Mesendoderm (in vitro differentiated cells): ENCODE results near the gene TOP2B.

Experiments
- DNase-seq: peaks from one replicate; pipeline ENCODE4 v3.0.0; 2013
- H2AK5ac ChIP-seq: 2 replicates; pipeline ENCODE4 v1.6.1; 2013; ENCODE audit warnings: low read length, inconsistent platforms
- H2BK120ac ChIP-seq: 2 replicates; pipeline ENCODE4 v1.6.1; 2013; ENCODE audit warnings: low read depth, mild to moderate bottlenecking, low read length, moderate library complexity, mixed read lengths
- H2BK15ac ChIP-seq: replicated peaks from 2 replicates; pipeline ENCODE4 v1.6.1; 2013; ENCODE audit warnings: low read depth, mild to moderate bottlenecking, moderate library complexity
- H2BK5ac ChIP-seq: 2 replicates; pipeline ENCODE4 v1.6.1; 2013; ENCODE audit warnings: low read length, inconsistent platforms
- H3K18ac ChIP-seq: 2 replicates; pipeline ENCODE4 v1.6.1; 2013; ENCODE audit warnings: mild to moderate bottlenecking, low read length, mixed read lengths
- H3K23ac ChIP-seq: one replicate; pipeline ENCODE4 v1.6.1; 2013; ENCODE audit warnings: low read length
- H3K27ac ChIP-seq: 2 replicates; pipeline ENCODE4 v1.5.1; 2013; ENCODE audit warnings: low read depth, mild to moderate bottlenecking, inconsistent platforms, low read length, moderate library complexity
- H3K27me3 ChIP-seq: 2 replicates; pipeline ENCODE4 v1.6.1; 2013; ENCODE audit warnings: low read length, control low read depth, mild to moderate bottlenecking, inconsistent platforms; ENCODE audit not compliant: insufficient read depth, poor library complexity
- H3K36me3 ChIP-seq: 2 replicates; pipeline ENCODE4 v1.6.1; 2013; ENCODE audit warnings: low read length, inconsistent platforms; ENCODE audit not compliant: control insufficient read depth, insufficient read depth
- H3K4ac ChIP-seq: one replicate; pipeline ENCODE4 v1.6.1; 2013; ENCODE audit warnings: low read depth, mild to moderate bottlenecking, low read length, moderate library complexity
- H3K4me1 ChIP-seq: 2 replicates; pipeline ENCODE4 v1.6.1; 2013; ENCODE audit warnings: low read depth, low read length, inconsistent platforms; ENCODE audit not compliant: control insufficient read depth
- H3K4me2 ChIP-seq: 2 replicates; pipeline ENCODE4 v1.6.1; 2013; ENCODE audit warnings: low read length
- H3K4me3 ChIP-seq: 2 replicates; pipeline ENCODE4 v1.5.1; 2013; ENCODE audit warnings: mild to moderate bottlenecking, low read length
- H3K56ac ChIP-seq: one replicate; pipeline ENCODE4 v1.6.1; 2013; ENCODE audit warnings: low read length
- H3K79me1 ChIP-seq: 2 replicates; pipeline ENCODE4 v1.6.1; 2013; ENCODE audit warnings: low read length, inconsistent platforms
- H3K79me2 ChIP-seq: 2 replicates; pipeline ENCODE4 v1.6.1; 2013; ENCODE audit warnings: mild to moderate bottlenecking, low read length; ENCODE audit not compliant: control insufficient read depth, insufficient read depth
- H3K9ac ChIP-seq: 2 replicates; pipeline ENCODE4 v1.6.1; 2013; ENCODE audit warnings: low read length, inconsistent platforms
- H4K5ac ChIP-seq: one replicate; pipeline ENCODE4 v1.6.1; 2013; ENCODE audit warnings: low read length
- H4K8ac ChIP-seq: one replicate; pipeline ENCODE4 v1.6.1; 2013; ENCODE audit warnings: low read depth, mild to moderate bottlenecking, control low read depth, low read length, moderate library complexity
- WGBS: extraction: QIAGEN DNeasy Blood & Tissue Kit; methylation state at CpG from one replicate; pipeline ENCODE4 v1.1.7; 2013; ENCODE audit warnings: low lambda C conversion rate, missing lambda C conversion rate; ENCODE audit not compliant: insufficient coverage; ENCODE audit errors: extremely low coverage; 5-methylcytosine and 5-hydroxymethylcytosine counted together

The TOP2B gene

DNA sequence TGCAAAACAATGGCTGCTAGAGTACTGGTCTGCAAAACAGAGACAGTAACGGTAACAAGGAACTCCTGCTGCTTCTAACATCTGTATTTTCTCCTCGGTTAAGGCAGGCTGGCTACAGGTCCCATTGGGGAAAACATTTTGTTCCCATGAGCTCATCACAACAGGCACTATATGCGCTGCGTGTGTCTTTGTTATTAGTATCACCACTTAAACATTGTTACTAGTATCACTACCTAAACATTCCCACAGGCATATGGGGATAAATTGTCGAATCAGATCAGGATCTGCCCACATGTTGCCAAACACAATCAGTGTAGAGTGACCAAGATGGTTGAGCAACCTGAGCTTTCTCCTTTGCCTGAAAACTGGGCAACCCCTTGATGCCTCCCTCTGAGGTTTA is 77.2 kb downstream of the TOP2B start:
- Histone ChIP-seq H2BK120ac (no peak overlapping the region), H3K18ac (no peak overlapping the region), H3K56ac (no peak overlapping the region), H4K5ac (no peak overlapping the region), H3K9ac (no peak overlapping the region), H3K4ac (no peak overlapping the region), H3K79me2 (no peaks in the 10 kb centered on the region), H3K36me3 (no peaks in the 10 kb centered on the region), H3K4me1 (no peaks in the 10 kb centered on the region), H4K8ac (no peak overlapping the region), H3K4me2 (no peak overlapping the region), H2BK5ac (no peak overlapping the region), H3K4me3 (no peak overlapping the region), H3K27ac (no peak overlapping the region), H3K79me1 (no peaks in the 10 kb centered on the region), H2AK5ac (no peak overlapping the region), H2BK15ac (no peak overlapping the region), H3K27me3 (no peaks in the 10 kb centered on the region), H3K23ac (no peak overlapping the region)
- WGBS, result no CpG with 5 or more reads among the region's 5 CpGs
- DNase-seq, result no peak

DNA sequence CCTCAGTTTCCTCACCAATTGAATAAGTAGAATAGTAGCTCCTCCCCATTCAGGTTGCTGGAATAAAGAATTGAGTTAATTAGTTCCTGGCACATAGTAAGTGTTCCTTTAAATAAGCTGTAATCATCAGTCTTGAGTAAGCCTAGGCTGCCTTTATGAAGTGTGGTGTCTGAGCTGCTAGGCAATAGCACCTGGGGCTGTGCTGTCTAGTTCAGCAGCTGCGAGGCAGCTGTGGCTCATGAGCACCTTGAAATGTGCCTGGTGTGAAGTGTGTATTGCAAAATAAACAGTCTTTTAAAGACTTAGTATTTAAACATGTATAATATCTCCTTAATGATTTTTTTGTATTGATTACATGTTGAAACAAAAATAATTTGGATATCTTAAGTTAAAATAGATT is 77.6 kb downstream of the TOP2B start:
- Histone ChIP-seq H3K4me3 (no peak overlapping the region), H4K5ac (no peak overlapping the region), H3K4me1 (no peaks in the 10 kb centered on the region), H2AK5ac (no peak overlapping the region), H2BK15ac (no peak overlapping the region), H3K36me3 (no peaks in the 10 kb centered on the region), H2BK120ac (no peak overlapping the region), H3K27ac (no peak overlapping the region), H4K8ac (no peak overlapping the region), H3K4ac (no peak overlapping the region), H3K9ac (no peak overlapping the region), H3K56ac (no peak overlapping the region), H3K79me1 (no peaks in the 10 kb centered on the region), H3K23ac (no peak overlapping the region), H3K18ac (no peak overlapping the region), H2BK5ac (no peak overlapping the region), H3K79me2 (no peaks in the 10 kb centered on the region), H3K27me3 (no peaks in the 10 kb centered on the region), H3K4me2 (no peak overlapping the region)
- no CpG with 5 or more reads among the region's 1 CpG for WGBS
- DNase-seq, result no peak

DNA sequence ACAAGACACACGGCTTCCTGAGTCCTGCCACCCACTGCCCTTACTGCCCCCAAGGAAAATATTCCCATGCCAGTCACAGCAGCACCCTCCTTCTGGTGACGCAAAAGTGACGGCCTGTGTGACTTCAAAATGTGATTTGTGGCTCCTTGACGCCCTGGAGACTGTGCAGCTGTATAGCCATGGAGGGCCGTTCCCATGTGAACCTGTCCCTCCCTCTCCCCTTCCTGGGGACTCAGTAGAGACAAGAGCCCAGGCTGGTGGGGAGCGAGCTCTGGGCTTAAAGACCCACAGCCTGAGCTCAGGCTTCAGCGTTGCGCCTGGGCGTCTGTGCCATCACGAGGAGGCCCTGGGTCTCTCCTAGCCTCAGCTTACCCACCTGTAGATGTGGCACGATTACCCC is 78.2 kb downstream of the TOP2B start:
- H3K79me1 ChIP-seq, result no peaks in the 10 kb centered on the region
- no peak for DNase-seq
- H2BK5ac ChIP-seq, result no peak overlapping the region
- no peak overlapping the region for H4K8ac ChIP-seq
- H3K9ac ChIP-seq, result no peak overlapping the region
- H2BK15ac ChIP-seq, result no peak overlapping the region
- no peak overlapping the region for H2AK5ac ChIP-seq
- H3K4me2 ChIP-seq, result no peak overlapping the region
- H2BK120ac ChIP-seq, result no peak overlapping the region
- H3K56ac ChIP-seq, result no peak overlapping the region
- no peaks in the 10 kb centered on the region for H3K4me1 ChIP-seq
- no peak overlapping the region for H3K4ac ChIP-seq
- H3K36me3 ChIP-seq, result no peaks in the 10 kb centered on the region
- no peaks in the 10 kb centered on the region for H3K79me2 ChIP-seq
- no peak overlapping the region for H3K23ac ChIP-seq
- WGBS, result no CpG with 5 or more reads among the region's 11 CpGs
- no peak overlapping the region for H3K27ac ChIP-seq
- no peak overlapping the region for H3K4me3 ChIP-seq
- no peak overlapping the region for H4K5ac ChIP-seq
- H3K18ac ChIP-seq, result no peak overlapping the region
- H3K27me3 ChIP-seq, result no peaks in the 10 kb centered on the region

GRCh38 chr3:25586167-25586505 is 78.6 kb downstream of the TOP2B start:
- H2BK120ac ChIP-seq, result no peak overlapping the region
- DNase-seq, result no peak

GRCh38 chr3:25585361-25586166 is 79.1 kb downstream of the TOP2B start:
- H3K36me3 ChIP-seq, result no peaks in the 10 kb centered on the region
- H3K23ac ChIP-seq, result no peak overlapping the region
- no peak overlapping the region for H3K27ac ChIP-seq
- DNase-seq, result no peak
- H2BK120ac ChIP-seq, result no peak overlapping the region
- no peak overlapping the region for H3K9ac ChIP-seq
- no peak overlapping the region for H2BK15ac ChIP-seq
- no peaks in the 10 kb centered on the region for H3K27me3 ChIP-seq
- H3K4me3 ChIP-seq, result no peak overlapping the region
- no peak overlapping the region for H3K4ac ChIP-seq
- no peak overlapping the region for H3K4me2 ChIP-seq
- no peak overlapping the region for H3K56ac ChIP-seq
- no peak overlapping the region for H3K18ac ChIP-seq
- H3K79me1 ChIP-seq, result no peaks in the 10 kb centered on the region
- H2BK5ac ChIP-seq, result no peak overlapping the region
- no CpG with 5 or more reads among the region's 14 CpGs for WGBS
- no peak overlapping the region for H4K8ac ChIP-seq
- H4K5ac ChIP-seq, result no peak overlapping the region
- no peaks in the 10 kb centered on the region for H3K79me2 ChIP-seq
- H2AK5ac ChIP-seq, result no peak overlapping the region
- H3K4me1 ChIP-seq, result no peaks in the 10 kb centered on the region

More at GRCh38 chr3:25586167-25586505, 78.6 kb downstream of the TOP2B start:
- Histone ChIP-seq H3K4me2 (no peak overlapping the region), H2BK15ac (no peak overlapping the region), H3K56ac (no peak overlapping the region), H3K79me1 (no peaks in the 10 kb centered on the region), H3K23ac (no peak overlapping the region), H3K79me2 (no peaks in the 10 kb centered on the region), H3K4me3 (no peak overlapping the region), H2BK5ac (no peak overlapping the region), H3K36me3 (no peaks in the 10 kb centered on the region), H4K8ac (no peak overlapping the region), H2AK5ac (no peak overlapping the region), H4K5ac (no peak overlapping the region), H3K27me3 (no peaks in the 10 kb centered on the region), H3K27ac (no peak overlapping the region), H3K4me1 (no peaks in the 10 kb centered on the region), H3K18ac (no peak overlapping the region), H3K4ac (no peak overlapping the region), H3K9ac (no peak overlapping the region)
- no CpG with 5 or more reads among the region's 6 CpGs for WGBS
